ENCODE data around the gene CBX8.

- TF ChIP-seq EP300 (IDR thresholded peaks at IDR 0.05; ENCODE audit: borderline replicate concordance in 1 of 2, low read depth in 2 of 2, low read length in 2 of 2) (no peak), SP2 (IDR thresholded peaks at IDR 0.05; ENCODE audit: low read length) (no peak), POLR2A (IDR thresholded peaks at IDR 0.05; ENCODE audit: control extremely low read depth in 1 of 2, low read depth in 2 of 2, low read length in 2 of 2) (no peak)
These were observed 49.2 kb downstream of the CBX8 start for GRCh38 chr17:79747508-79748294.

Measured in H1 (cell line).